Neural progenitor cell (in vitro differentiated cells): ENCODE data around the gene COG2. TPM values are rescaled to one million over a fixed set of nuclear protein-coding genes. Genes with fewer than 3 reads are reported as not detected.

Source experiments
- DNase-seq: peaks from one replicate; pipeline ENCODE4 v3.0.0-alpha.2; 2016; ENCODE audit warnings: low spot score
- H2AFZ ChIP-seq: fragments of 200-600 bp; sonication (generic); replicated peaks from 2 replicates; pipeline ENCODE4 v1.6.1; 2016; ENCODE audit warnings: antibody characterized with exemption
- H3F3A ChIP-seq: fragments of 200-600 bp; sonication (generic); 2 replicates; pipeline ENCODE4 v1.6.1; 2016; ENCODE audit warnings: antibody characterized with exemption, low read depth
- H3K27ac ChIP-seq: fragments of 200-600 bp; sonication (generic); 2 replicates; pipeline ENCODE4 v1.5.1; 2016; ENCODE audit warnings: mild to moderate bottlenecking
- H3K27me3 ChIP-seq: fragments of 200-600 bp; sonication (generic); 2 replicates; pipeline ENCODE4 v1.6.1; 2016; ENCODE audit warnings: mild to moderate bottlenecking, moderate library complexity
- H3K36me3 ChIP-seq: fragments of 200-600 bp; sonication (generic); 2 replicates; pipeline ENCODE4 v1.5.1; 2016
- H3K4me1 ChIP-seq: fragments of 200-600 bp; sonication (generic); 2 replicates; pipeline ENCODE4 v1.6.1; 2016; ENCODE audit warnings: mixed run types
- H3K4me2 ChIP-seq: fragments of 200-600 bp; sonication (generic); 2 replicates; pipeline ENCODE4 v1.6.1; 2016
- H3K4me3 ChIP-seq: fragments of 200-600 bp; sonication (generic); 2 replicates; pipeline ENCODE4 v1.5.1; 2016
- H3K79me2 ChIP-seq: fragments of 200-600 bp; sonication (generic); 2 replicates; pipeline ENCODE4 v1.6.1; 2016; ENCODE audit warnings: low read depth
- H3K9ac ChIP-seq: fragments of 200-600 bp; sonication (generic); 2 replicates; pipeline ENCODE4 v1.6.1; 2016
- H3K9me3 ChIP-seq: fragments of 200-600 bp; sonication (generic); 2 replicates; pipeline ENCODE4 v1.5.1; 2016; ENCODE audit warnings: low read depth
- H4K20me1 ChIP-seq: fragments of 200-600 bp; sonication (generic); 2 replicates; pipeline ENCODE4 v1.6.1; 2016; ENCODE audit warnings: low read depth
- H3K27ac Mint-ChIP-seq: 3 replicates; pipeline ENCODE4 v1.8.0; 2021; ENCODE audit warnings: mixed read lengths
- H3K27me3 Mint-ChIP-seq: 2 replicates; pipeline ENCODE4 v1.8.0; 2022; ENCODE audit warnings: low read depth, mild to moderate bottlenecking, inconsistent platforms, moderate library complexity, mixed read lengths; ENCODE audit not compliant: insufficient read depth
- H3K36me3 Mint-ChIP-seq: 3 replicates; pipeline ENCODE4 v1.8.0; 2021; ENCODE audit warnings: mixed read lengths
- H3K4me1 Mint-ChIP-seq: 3 replicates; pipeline ENCODE4 v1.8.0; 2021; ENCODE audit warnings: mixed read lengths
- H3K4me3 Mint-ChIP-seq: 3 replicates; pipeline ENCODE4 v1.8.0; 2021; ENCODE audit warnings: mild to moderate bottlenecking, moderate library complexity, mixed read lengths
- H3K9me3 Mint-ChIP-seq: 3 replicates; pipeline ENCODE4 v1.8.0; 2020; ENCODE audit warnings: mixed read lengths
- CTCF ChIP-seq: fragments of 200-600 bp; sonication (generic); IDR thresholded peaks from 2 replicates; pipeline ENCODE4 v1.5.1; 2017; ENCODE audit warnings: antibody characterized with exemption, mild to moderate bottlenecking
- EZH2 ChIP-seq: fragments of 200-600 bp; sonication (generic); IDR thresholded peaks from 2 replicates; pipeline ENCODE4 v1.6.1; 2017; ENCODE audit warnings: antibody characterized with exemption, mild to moderate bottlenecking, moderate library complexity
- EZH2phosphoT487 ChIP-seq: fragments of 200-600 bp; sonication (generic); IDR thresholded peaks from 2 replicates; pipeline ENCODE4 v1.6.1; 2017; ENCODE audit warnings: antibody characterized with exemption
- total RNA-seq: library from RNA; depleted of rRNA; stranded (reverse); fragments of >200 nt; gene quantifications from 2 replicates; pipeline ENCODE4 v1.2.3, GENCODE V29; 2015; ENCODE audit warnings: low replicate concordance

The COG2 gene
- total RNA-seq, 1 donor from 2014 or later: 38.9 TPM

GRCh38 chr1:230614121-230614520, 28.2 kb upstream of the COG2 start:
- Histone ChIP-seq H3K27ac (no peak overlapping the region), H3K79me2 (no peaks in the 10 kb centered on the region), H3K27me3 (no peaks in the 10 kb centered on the region), H3K9ac (no peak overlapping the region), H3F3A (no peaks in the 10 kb centered on the region), H4K20me1 (no peaks in the 10 kb centered on the region), H3K4me1 (peaks cover 12% of the 10 kb centered on the region), H3K4me3 (no peak overlapping the region), H3K9me3 (no peaks in the 10 kb centered on the region), H2AFZ (no peak overlapping the region), H3K36me3 (no peaks in the 10 kb centered on the region), H3K4me2 (no peak overlapping the region)
- Mint-ChIP-seq H3K4me1 (peaks cover 12% of the 10 kb centered on the region), H3K4me3 (no peak overlapping the region), H3K27me3 (peaks cover 2% of the 10 kb centered on the region), H3K27ac (no peak overlapping the region), H3K36me3 (no peaks in the 10 kb centered on the region), H3K9me3 (no peaks in the 10 kb centered on the region)
- no peak for DNase-seq
- TF ChIP-seq EZH2: no peak
- TF ChIP-seq EZH2phosphoT487: no peak
- no peak for TF ChIP-seq CTCF

- no peak overlapping the region for H3K4me2 ChIP-seq
- H3K36me3 Mint-ChIP-seq: no peaks in the 10 kb centered on the region
- no peaks in the 10 kb centered on the region for H3K36me3 ChIP-seq
- no peaks in the 10 kb centered on the region for H3K9me3 ChIP-seq
- no peaks in the 10 kb centered on the region for H3K27me3 ChIP-seq
- no peaks in the 10 kb centered on the region for H3F3A ChIP-seq
- H3K4me3 ChIP-seq: no peak overlapping the region
- no peaks in the 10 kb centered on the region for H3K9me3 Mint-ChIP-seq
- H3K4me3 Mint-ChIP-seq: no peak overlapping the region
- no peaks in the 10 kb centered on the region for H3K79me2 ChIP-seq
- no peak overlapping the region for H2AFZ ChIP-seq
- no peaks in the 10 kb centered on the region for H3K4me1 ChIP-seq
- H3K27ac Mint-ChIP-seq: no peak overlapping the region
- no peaks in the 10 kb centered on the region for H4K20me1 ChIP-seq
- no peak for TF ChIP-seq EZH2phosphoT487
- no peak for TF ChIP-seq EZH2
- TF ChIP-seq CTCF: no peak
- no peak overlapping the region for H3K27ac ChIP-seq
- H3K9ac ChIP-seq: no peak overlapping the region
- no peak for DNase-seq
- peaks cover 10% of the 10 kb centered on the region for H3K4me1 Mint-ChIP-seq
- peaks cover 5% of the 10 kb centered on the region for H3K27me3 Mint-ChIP-seq
Observed at GRCh38 chr1:230618537-230618936, 23.7 kb upstream of the COG2 start.

- Histone ChIP-seq H3K4me1 (no peaks in the 10 kb centered on the region), H3F3A (no peaks in the 10 kb centered on the region), H3K9me3 (no peaks in the 10 kb centered on the region), H3K36me3 (no peaks in the 10 kb centered on the region), H3K4me2 (no peak overlapping the region), H3K9ac (no peak overlapping the region), H3K27ac (no peak overlapping the region), H3K4me3 (no peak overlapping the region), H3K27me3 (no peaks in the 10 kb centered on the region), H4K20me1 (no peaks in the 10 kb centered on the region), H3K79me2 (no peaks in the 10 kb centered on the region), H2AFZ (peak overlapping the region; percentile 19)
- no peak overlapping the region for H3K27ac Mint-ChIP-seq
- peaks cover 8% of the 10 kb centered on the region for H3K27me3 Mint-ChIP-seq
- H3K9me3 Mint-ChIP-seq: no peaks in the 10 kb centered on the region
- no peaks in the 10 kb centered on the region for H3K36me3 Mint-ChIP-seq
- DNase-seq: no peak
- H3K4me1 Mint-ChIP-seq: peaks cover 10% of the 10 kb centered on the region
- H3K4me3 Mint-ChIP-seq: no peak overlapping the region
- TF ChIP-seq EZH2phosphoT487 (no peak), CTCF (no peak), EZH2 (no peak)
Observed at GRCh38 chr1:230620649-230621323, 21.5 kb upstream of the COG2 start.
